ENCODE data around the gene HSD17B12.

- TF ChIP-seq CTCF (IDR thresholded peaks at IDR 0.05), result no peak
- no peak for TF ChIP-seq POLR2A (IDR thresholded peaks at IDR 0.05)
Observed at GRCh38 chr11:43787824-43788223, 107.3 kb downstream of the HSD17B12 start.

Data from breast epithelium (tissue), 3 donors.